Kidney (tissue), 22 donors: Measurements from ENCODE around the gene TAF13. TPM values are rescaled to one million over a fixed set of nuclear protein-coding genes. Genes with fewer than 3 reads are reported as not detected.
A peak's percentile ranks its signal among the peaks of the same experiment; 100 is the strongest.

Experiments used
- DNase-seq, 5 donors: peaks; one replicate each; pipeline ENCODE4 v3.0.0-alpha.2; 2013 to 2020
- FAIRE-seq: peaks from 2 replicates; lab custom pipeline; 2012; peaks lifted over from hg19 to GRCh38; lab: Jason Lieb, UNC
- H3K27ac ChIP-seq, 2 donors: one replicate each; pipeline ENCODE4 v1.7.0; 2013; ENCODE audit warnings: low read depth in 2 of 2, low read length in 2 of 2, inconsistent platforms in 1 of 2
- H3K27me3 ChIP-seq: one replicate; pipeline ENCODE4 v1.7.1; 2013; ENCODE audit warnings: low read length, inconsistent platforms; ENCODE audit not compliant: control insufficient read depth, insufficient read depth
- H3K36me3 ChIP-seq, 3 donors: one replicate each; pipeline versions ENCODE4 v1.7.0 to v1.7.1; 2013; ENCODE audit warnings: low read length in 3 of 3, control low read depth in 1 of 3, inconsistent platforms in 1 of 3; ENCODE audit not compliant: insufficient read depth in 3 of 3, control insufficient read depth in 2 of 3
- H3K4me1 ChIP-seq, 3 donors: one replicate each; pipeline versions ENCODE4 v1.7.0 to v1.7.1; 2013; ENCODE audit warnings: low read length in 3 of 3, inconsistent platforms in 1 of 3, low read depth in 1 of 3; ENCODE audit not compliant: control insufficient read depth in 2 of 3, insufficient read depth in 2 of 3
- H3K4me3 ChIP-seq, 3 donors: one replicate each; pipeline versions ENCODE4 v1.7.0 to v1.8.1; 2013; ENCODE audit warnings: low read length in 3 of 3, control low read depth in 1 of 3, inconsistent platforms in 1 of 3
- H3K9ac ChIP-seq, 3 donors: one replicate each; pipeline versions ENCODE4 v1.7.0 to v1.7.1; 2013; ENCODE audit warnings: low read length in 3 of 3, control low read depth in 1 of 3, inconsistent platforms in 1 of 3
- H3K9me3 ChIP-seq, 3 donors: one replicate each; pipeline versions ENCODE4 v1.7.0 to v1.7.1; 2013; ENCODE audit warnings: low read length in 3 of 3, control low read depth in 1 of 3, inconsistent platforms in 1 of 3; ENCODE audit not compliant: control insufficient read depth in 2 of 3, insufficient read depth in 1 of 3
- intact Hi-C: fragments of 100-400 bp; cut with DNase I; formaldehyde crosslinking; loops from one replicate; pipeline ENCODE4 v1.11.1; 2022
- long read RNA-seq, 10 donors: library from polyadenylated mRNA in 1 of 10; unstranded in 1 of 10; transcript quantifications; one replicate each; pipeline ENCODE4 v2.0.0 and lab custom pipeline, GENCODE V29; 2021 to 2026
- polyA plus RNA-seq: library from polyadenylated mRNA; stranded (reverse); fragments of 350-450 nt; fragmentation: Illumina TruSeq; extraction: RNeasy Lipid Tissue Mini Kit (QIAGEN cat#74804); gene quantifications from one replicate; pipeline ENCODE4 v1.2.3, GENCODE V29; 2014; ENCODE audit warnings: low read depth, low replicate concordance; ENCODE audit not compliant: insufficient read depth
- total RNA-seq: library from RNA; stranded (reverse); fragmentation: NEBNext Ultra II Directional; extraction: Animal tissue kit (Norgen Biotek cat#: 25700); gene quantifications from one replicate; pipeline ENCODE4 v1.2.1, GENCODE V29; 2021
- TF ChIP-seq, protein P1 (sequence below): IDR thresholded peaks from 3 replicates; pipeline ENCODE4 v1.5.1; 2012; ENCODE audit warnings: mild to moderate bottlenecking, moderate library complexity, borderline replicate concordance; ENCODE audit not compliant: insufficient read depth; ENCODE audit errors: extremely low read depth
- donor health status: control.
- donor health status: control.
- donor health status: control.
- donor health status: control.
- donor health status: control.
- donor health status: DM: yes; HTN: yes; CAD: no.
- donor health status: Normal renal cell carcinoma (clear cell type).

The TAF13 gene
- total RNA-seq: 39.8 TPM
- 35.4 TPM for polyA plus RNA-seq
- long read RNA-seq, donor 1, partial matches to known transcripts: 0 of 2 reads
- long read RNA-seq, donor 1, other reads (novel, unspliced or antisense): 0 of 2 reads
- long read RNA-seq, donor 2, partial matches to known transcripts: 0 of 2 reads
- long read RNA-seq, donor 2, other reads (novel, unspliced or antisense): 0 of 2 reads
- long read RNA-seq, donor 3, transcript TAF13-201 (4 exons, 813 nt): major isoform, 9 of 33 reads
- long read RNA-seq, donor 3, partial matches to known transcripts: 24 of 33 reads
- long read RNA-seq, donor 3, other reads (novel, unspliced or antisense): 0 of 33 reads
- long read RNA-seq, donor 4, partial matches to known transcripts: 0 of 1 reads
- long read RNA-seq, donor 4, other reads (novel, unspliced or antisense): 0 of 1 reads
- long read RNA-seq, donor 5: 0 reads
- long read RNA-seq, donor 6, partial matches to known transcripts: 6 of 7 reads
- long read RNA-seq, donor 6, other reads (novel, unspliced or antisense): 0 of 7 reads
- long read RNA-seq, donor 7, partial matches to known transcripts: 9 of 10 reads
- long read RNA-seq, donor 7, other reads (novel, unspliced or antisense): 1 of 10 reads
- long read RNA-seq, donor 8, partial matches to known transcripts: 0 of 2 reads
- long read RNA-seq, donor 8, other reads (novel, unspliced or antisense): 0 of 2 reads
- long read RNA-seq, donor 9: 0 reads
- long read RNA-seq, donor 10, partial matches to known transcripts: 0 of 4 reads
- long read RNA-seq, donor 10, other reads (novel, unspliced or antisense): 0 of 4 reads

GRCh38 chr1:109075531-109076490, at the start of gene TAF13:
TAF13 (minus strand) TSS chr1:109076003; CDS start chr1:109075947, 56 bp downstream.
- Histone ChIP-seq H3K9me3 (no peaks in the 10 kb centered on the region), H3K4me1 (peaks cover 0 to 2% (median 0%) of the 10 kb centered on the region in 3 donors), H3K36me3 (no peaks in the 10 kb centered on the region), H3K9ac (peak within 1 kb of the TSS; percentile 65 to 99 (median 83)), H3K27ac (peak within 1 kb of the TSS; percentile 74 to 96), H3K27me3 (no peaks in the 10 kb centered on the region), H3K4me3 (peak within 1 kb of the TSS; percentile 87 to 98 (median 93))
- TF ChIP-seq, protein P1, sequence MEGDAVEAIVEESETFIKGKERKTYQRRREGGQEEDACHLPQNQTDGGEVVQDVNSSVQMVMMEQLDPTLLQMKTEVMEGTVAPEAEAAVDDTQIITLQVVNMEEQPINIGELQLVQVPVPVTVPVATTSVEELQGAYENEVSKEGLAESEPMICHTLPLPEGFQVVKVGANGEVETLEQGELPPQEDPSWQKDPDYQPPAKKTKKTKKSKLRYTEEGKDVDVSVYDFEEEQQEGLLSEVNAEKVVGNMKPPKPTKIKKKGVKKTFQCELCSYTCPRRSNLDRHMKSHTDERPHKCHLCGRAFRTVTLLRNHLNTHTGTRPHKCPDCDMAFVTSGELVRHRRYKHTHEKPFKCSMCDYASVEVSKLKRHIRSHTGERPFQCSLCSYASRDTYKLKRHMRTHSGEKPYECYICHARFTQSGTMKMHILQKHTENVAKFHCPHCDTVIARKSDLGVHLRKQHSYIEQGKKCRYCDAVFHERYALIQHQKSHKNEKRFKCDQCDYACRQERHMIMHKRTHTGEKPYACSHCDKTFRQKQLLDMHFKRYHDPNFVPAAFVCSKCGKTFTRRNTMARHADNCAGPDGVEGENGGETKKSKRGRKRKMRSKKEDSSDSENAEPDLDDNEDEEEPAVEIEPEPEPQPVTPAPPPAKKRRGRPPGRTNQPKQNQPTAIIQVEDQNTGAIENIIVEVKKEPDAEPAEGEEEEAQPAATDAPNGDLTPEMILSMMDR: no peak
- FAIRE-seq: no peak
- DNase-seq: peak; percentile 95 to 98 (median 97)
- intact Hi-C loops: no loop called here

GRCh38 chr1:109120356-109120755, 44.6 kb upstream of the TAF13 start:
- Histone ChIP-seq H3K4me1 (no peaks in the 10 kb centered on the region), H3K27me3 (no peaks in the 10 kb centered on the region), H3K9ac (no peak overlapping the region), H3K9me3 (no peaks in the 10 kb centered on the region), H3K4me3 (no peak overlapping the region), H3K36me3 (no peaks in the 10 kb centered on the region), H3K27ac (no peak overlapping the region)
- FAIRE-seq (no peak), DNase-seq (no peak)
- intact Hi-C loops: no loop called here
- TF ChIP-seq, protein P1: no peak

GRCh38 chr1:109118089-109118488, 42.3 kb upstream of the TAF13 start:
- TF ChIP-seq, protein P1: no peak
- FAIRE-seq (no peak), DNase-seq (no peak)
- Histone ChIP-seq H3K4me3 (no peak overlapping the region), H3K9ac (no peak overlapping the region), H3K27ac (no peak overlapping the region), H3K4me1 (peaks cover 0 to 5% (median 0%) of the 10 kb centered on the region in 3 donors), H3K36me3 (no peaks in the 10 kb centered on the region), H3K27me3 (peaks cover 16% of the 10 kb centered on the region), H3K9me3 (no peaks in the 10 kb centered on the region)
- intact Hi-C loops: no loop called here
